HUES48 (cell line): ENCODE measurements around the gene TMEM53.

ENCODE experiments used
- H3K27ac ChIP-seq: one replicate; pipeline ENCODE4 v1.7.0; 2013; ENCODE audit warnings: low read depth, low read length, inconsistent platforms
- H3K27me3 ChIP-seq: 2 replicates; pipeline ENCODE4 v1.6.1; 2013; ENCODE audit warnings: mild to moderate bottlenecking, low read length; ENCODE audit not compliant: control insufficient read depth, insufficient read depth
- H3K36me3 ChIP-seq: 2 replicates; pipeline ENCODE4 v1.6.1; 2013; ENCODE audit warnings: low read length; ENCODE audit not compliant: control insufficient read depth, insufficient read depth
- H3K4me1 ChIP-seq: 2 replicates; pipeline ENCODE4 v1.6.1; 2013; ENCODE audit warnings: mild to moderate bottlenecking, low read length; ENCODE audit not compliant: control insufficient read depth, insufficient read depth
- H3K4me3 ChIP-seq: 2 replicates; pipeline ENCODE4 v1.5.1; 2013; ENCODE audit warnings: mild to moderate bottlenecking, low read depth, low read length
- H3K9ac ChIP-seq: 2 replicates; pipeline ENCODE4 v1.6.1; 2013; ENCODE audit warnings: mild to moderate bottlenecking, low read depth, low read length, moderate library complexity
- H3K9me3 ChIP-seq: 2 replicates; pipeline ENCODE4 v1.6.1; 2013; ENCODE audit warnings: low read length; ENCODE audit not compliant: control insufficient read depth, insufficient read depth

Gene TMEM53

DNA sequence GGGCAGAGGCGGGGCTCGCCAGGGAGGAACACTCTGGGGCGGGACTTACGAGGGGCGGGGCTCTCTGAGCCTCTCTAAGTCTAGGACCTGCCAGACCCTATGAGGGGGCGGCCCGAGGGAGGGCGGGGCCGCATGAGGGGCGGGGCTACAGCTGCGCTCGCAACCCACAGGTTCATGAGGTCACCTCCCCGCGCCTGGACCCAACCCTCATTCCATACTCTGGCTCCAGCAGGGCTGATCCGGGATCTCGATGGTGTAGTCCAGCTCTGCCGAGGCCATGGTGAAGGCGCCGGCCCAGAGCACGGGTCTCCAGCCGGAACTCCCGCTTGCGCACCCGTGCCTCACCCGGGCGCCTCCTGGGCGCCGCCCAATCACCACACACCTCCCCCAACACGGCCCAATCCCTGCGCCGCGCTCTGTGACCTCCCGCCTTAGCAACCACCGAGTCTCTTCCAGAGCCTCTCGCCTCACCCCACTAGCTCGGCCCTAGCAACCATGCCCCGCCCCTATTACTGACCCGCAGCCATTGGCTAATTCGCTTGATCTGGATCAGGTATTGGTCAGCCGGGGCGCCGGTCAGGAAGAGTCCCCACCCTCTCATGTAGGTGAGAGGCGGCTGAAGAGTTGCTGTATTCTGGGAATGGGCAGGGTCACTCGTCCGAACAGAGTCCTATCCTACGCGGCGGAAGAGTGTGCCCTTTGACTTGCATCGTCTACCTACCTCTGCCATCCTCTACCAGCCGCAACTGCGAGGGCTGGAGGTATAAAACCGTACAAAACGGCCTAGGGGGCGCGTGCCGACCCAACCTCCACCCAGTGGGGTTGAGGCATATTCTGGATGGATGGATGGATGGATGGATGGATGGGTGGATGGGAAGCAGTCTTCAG is at the start of gene TMEM53, which contains the start of gene ARMH1:
Gene TMEM53, minus strand, starts transcription at position 369 of the 888 bp plus-strand sequence. Its CDS starts 90 bp downstream, at position 279.
Gene ARMH1, plus strand, starts transcription at position 602 of the 888 bp plus-strand sequence. CDS start 14,984 bp downstream, outside the sequence.
- peak within 1 kb of the TSS; percentile 89 for H3K4me3 ChIP-seq
- no peaks in the 10 kb centered on the region for H3K9me3 ChIP-seq
- no peaks in the 10 kb centered on the region for H3K36me3 ChIP-seq
- peaks cover 15% of the 10 kb centered on the region for H3K4me1 ChIP-seq
- H3K27me3 ChIP-seq = no peaks in the 10 kb centered on the region
- peak within 1 kb of the TSS; percentile 93 for H3K27ac ChIP-seq
- peak within 1 kb of the TSS; percentile 66 for H3K9ac ChIP-seq

DNA sequence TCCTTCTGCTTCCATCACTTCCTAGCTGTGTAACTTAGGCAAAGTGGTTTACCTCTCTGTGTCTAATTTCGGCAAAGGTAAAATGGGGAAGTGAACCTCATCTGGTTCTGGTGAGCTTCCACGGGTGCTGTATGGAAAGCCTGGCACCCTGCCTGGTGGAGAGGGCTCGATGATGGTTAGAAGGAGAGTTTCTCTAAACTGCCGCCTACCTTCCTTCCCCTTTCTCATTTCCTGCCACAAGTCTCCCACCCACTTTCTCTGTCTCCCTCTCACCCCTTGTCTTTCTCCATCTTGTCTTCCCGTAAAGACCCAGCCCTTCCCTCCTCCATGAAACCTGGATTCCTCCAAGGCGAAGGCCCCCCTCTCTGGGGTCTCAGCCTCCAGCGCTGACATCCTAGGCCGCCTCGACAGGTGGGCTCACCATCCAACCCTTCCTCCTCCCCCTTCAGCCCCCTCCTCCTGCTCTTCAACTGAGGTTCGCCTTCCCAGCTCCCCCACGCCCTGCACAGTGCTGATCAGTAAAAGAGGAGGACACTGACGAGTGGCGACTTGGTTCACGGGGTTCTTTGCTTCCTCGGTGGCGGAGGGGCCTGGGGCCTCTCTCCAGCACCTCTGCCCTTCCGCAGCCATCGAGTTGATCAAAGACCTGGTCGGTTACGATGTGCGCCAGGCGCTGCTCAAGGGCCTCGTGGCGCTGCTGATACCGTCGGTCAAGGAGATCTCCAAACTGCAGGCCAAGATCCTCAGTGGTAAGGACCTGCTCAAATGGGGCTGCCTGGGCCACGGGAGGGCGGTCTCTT is 49.4 kb upstream of the TMEM53 start:
- no peaks in the 10 kb centered on the region for H3K36me3 ChIP-seq
- no peaks in the 10 kb centered on the region for H3K27me3 ChIP-seq
- H3K9ac ChIP-seq = no peak overlapping the region
- H3K27ac ChIP-seq = no peak overlapping the region
- no peaks in the 10 kb centered on the region for H3K4me1 ChIP-seq
- no peaks in the 10 kb centered on the region for H3K9me3 ChIP-seq
- H3K4me3 ChIP-seq = no peak overlapping the region

DNA sequence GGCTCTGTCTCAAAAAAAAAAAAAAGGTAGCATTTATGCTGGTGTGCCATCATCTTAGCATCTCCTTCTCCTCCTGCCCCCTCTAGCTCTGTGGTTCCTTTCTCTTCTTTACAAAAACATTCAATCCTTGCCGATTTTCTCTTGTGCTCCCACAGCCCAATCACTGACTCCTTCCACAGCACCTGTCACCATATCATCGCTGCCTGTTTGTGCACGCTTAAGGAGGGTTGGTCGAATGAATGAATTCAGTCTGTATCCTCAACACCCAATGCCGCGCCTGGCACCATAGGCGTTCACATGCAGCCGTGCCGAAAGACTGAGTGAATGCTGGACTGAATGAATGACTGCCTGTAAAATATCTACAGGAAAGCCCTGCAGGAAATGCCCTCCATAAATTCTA is 48.8 kb upstream of the TMEM53 start:
- H3K36me3 ChIP-seq = no peaks in the 10 kb centered on the region
- no peaks in the 10 kb centered on the region for H3K9me3 ChIP-seq
- H3K4me3 ChIP-seq = no peak overlapping the region
- no peak overlapping the region for H3K9ac ChIP-seq
- H3K4me1 ChIP-seq = no peaks in the 10 kb centered on the region
- H3K27me3 ChIP-seq = no peaks in the 10 kb centered on the region
- H3K27ac ChIP-seq = no peak overlapping the region

DNA sequence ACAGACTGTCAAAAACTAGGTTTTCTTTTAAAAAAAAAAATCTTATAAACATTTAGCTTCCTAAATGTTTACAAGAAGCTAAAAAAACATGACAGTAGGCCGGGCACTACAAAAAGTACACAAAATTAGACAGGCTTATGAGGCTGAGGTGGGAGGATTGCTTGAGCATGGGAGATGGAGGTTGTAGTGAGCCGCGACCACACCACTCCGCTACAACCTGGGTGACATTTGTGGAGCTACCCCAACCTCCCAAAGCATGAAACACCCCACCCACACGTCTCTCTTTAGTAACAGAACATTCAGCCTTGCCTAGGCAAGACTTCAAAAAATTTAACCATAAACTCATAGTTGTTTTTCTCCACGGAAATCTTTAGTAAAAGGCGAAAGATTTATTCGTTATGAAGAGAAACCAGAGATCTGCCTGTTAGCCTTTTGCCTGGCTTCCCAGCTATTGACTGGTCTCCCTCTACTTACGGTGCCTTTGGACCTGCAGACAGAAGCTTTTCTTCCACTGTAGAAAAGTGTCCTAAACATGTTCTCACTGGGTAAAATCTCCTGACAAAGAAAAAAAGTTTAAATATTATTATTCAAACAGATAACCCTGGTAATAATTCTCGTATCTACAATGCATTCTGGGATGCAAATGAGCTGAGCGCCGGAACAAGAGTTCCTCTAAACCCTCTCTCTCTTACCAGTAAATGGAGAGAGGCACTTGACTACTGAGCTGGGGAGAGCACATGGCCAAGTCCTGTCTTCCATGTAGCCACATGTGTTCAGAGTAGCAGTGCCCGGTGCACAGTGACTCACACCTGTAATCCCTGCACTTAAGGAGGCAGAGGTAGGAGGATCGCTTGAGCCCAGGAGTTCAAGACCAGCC is 47.4 kb upstream of the TMEM53 start:
- Histone ChIP-seq H3K27ac (peak overlapping the region; percentile 84), H3K9me3 (no peaks in the 10 kb centered on the region), H3K27me3 (no peaks in the 10 kb centered on the region), H3K36me3 (no peaks in the 10 kb centered on the region), H3K4me1 (no peaks in the 10 kb centered on the region), H3K9ac (peak overlapping the region; percentile 81), H3K4me3 (no peak overlapping the region)

DNA sequence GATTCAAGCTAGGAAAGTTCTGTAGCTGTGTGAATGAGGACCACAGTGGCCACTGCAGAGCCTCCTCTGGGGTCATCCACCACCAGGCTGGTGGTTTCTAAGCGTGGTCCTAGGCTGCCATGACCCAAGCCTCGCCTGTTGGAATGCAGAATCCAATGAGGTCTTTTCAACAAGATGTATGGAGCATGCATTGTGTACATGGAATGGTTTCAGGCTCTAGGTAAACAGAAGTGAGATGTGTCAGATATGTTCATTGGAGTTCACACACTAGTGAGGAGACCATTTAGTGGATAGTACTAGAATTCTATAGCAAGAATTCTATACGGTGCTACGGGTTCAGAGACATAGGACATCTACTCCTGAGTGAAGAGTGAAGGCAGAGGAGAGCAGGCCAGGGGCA is 46.0 kb upstream of the TMEM53 start:
- Histone ChIP-seq H3K27me3 (no peaks in the 10 kb centered on the region), H3K9ac (no peak overlapping the region), H3K4me3 (no peak overlapping the region), H3K9me3 (no peaks in the 10 kb centered on the region), H3K4me1 (0 out of 2 replicates have a peak, but pooled peaks cover under 1% of the 10 kb centered on the region), H3K27ac (no peak overlapping the region), H3K36me3 (no peaks in the 10 kb centered on the region)

DNA sequence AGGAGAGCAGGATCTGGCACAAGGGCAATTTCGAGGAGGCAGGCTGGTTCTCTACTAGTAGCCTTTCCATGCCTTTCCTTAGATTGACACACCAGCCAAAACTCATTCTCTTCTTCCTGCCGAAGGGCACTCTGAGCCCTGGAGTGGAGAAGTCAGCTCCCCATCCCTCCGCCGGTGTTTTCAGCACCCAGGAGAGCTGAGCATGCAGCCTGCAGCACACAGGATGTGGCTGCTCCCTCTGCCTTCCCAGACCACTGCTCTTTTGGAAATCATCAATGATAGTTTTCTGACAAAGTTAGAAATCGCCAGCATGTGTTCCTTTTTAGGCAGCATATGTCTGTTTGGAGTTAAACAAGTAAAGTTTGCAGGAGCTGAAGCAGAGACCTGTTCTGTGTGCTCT is 45.0 kb upstream of the TMEM53 start:
- Histone ChIP-seq H3K9ac (no peak overlapping the region), H3K27ac (no peak overlapping the region), H3K9me3 (no peaks in the 10 kb centered on the region), H3K4me1 (peaks cover 2% of the 10 kb centered on the region; the same call in 1 of the 2 replicates), H3K27me3 (no peaks in the 10 kb centered on the region), H3K36me3 (no peaks in the 10 kb centered on the region), H3K4me3 (no peak overlapping the region)

DNA sequence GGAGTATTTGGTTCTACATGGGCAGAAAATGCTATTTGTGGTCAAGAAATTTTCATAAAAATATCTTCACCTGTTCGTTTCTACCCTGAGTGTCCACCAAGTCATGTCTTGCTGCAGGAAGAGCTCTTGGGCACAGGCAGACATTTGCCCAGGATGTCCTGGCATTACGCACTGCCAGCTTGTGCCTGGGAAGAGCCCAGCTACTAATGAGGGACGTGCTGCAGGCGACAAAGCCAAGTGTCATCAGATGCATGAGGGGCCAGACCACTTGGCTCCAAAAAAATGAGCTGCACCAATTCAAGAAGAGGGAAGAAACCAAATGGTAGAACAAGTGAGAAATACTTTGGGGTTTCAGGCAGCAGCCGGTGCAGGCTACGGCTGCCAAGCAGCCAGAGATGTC is 43.8 kb upstream of the TMEM53 start:
- Histone ChIP-seq H3K4me3 (no peak overlapping the region), H3K27ac (no peak overlapping the region), H3K9ac (no peak overlapping the region), H3K36me3 (no peaks in the 10 kb centered on the region), H3K9me3 (no peaks in the 10 kb centered on the region), H3K27me3 (no peaks in the 10 kb centered on the region), H3K4me1 (peaks cover 2% of the 10 kb centered on the region; the same call in 1 of the 2 replicates)

DNA sequence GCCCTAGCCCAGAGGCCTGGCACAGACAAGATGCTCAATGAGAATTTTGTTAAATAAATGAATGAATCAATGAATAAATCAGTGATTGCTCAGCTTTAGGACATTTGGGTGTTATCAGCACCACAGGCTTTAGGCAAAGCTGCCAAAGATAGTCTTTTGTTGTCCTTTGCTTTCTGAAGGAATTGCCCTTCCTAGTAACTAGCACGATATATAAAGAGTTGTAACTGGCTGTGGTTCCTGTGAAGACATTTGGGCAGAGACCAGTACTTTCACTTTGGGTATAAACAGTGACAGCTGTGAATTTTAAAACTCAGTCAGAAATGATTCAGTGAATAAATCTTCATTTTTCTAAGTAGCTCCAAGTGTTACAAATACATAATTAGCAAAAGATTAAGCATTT is 43.4 kb upstream of the TMEM53 start:
- H3K36me3 ChIP-seq = no peaks in the 10 kb centered on the region
- peaks cover 2% of the 10 kb centered on the region; the same call in 1 of the 2 replicates for H3K4me1 ChIP-seq
- H3K4me3 ChIP-seq = no peak overlapping the region
- H3K27ac ChIP-seq = no peak overlapping the region
- no peak overlapping the region for H3K9ac ChIP-seq
- no peaks in the 10 kb centered on the region for H3K9me3 ChIP-seq
- H3K27me3 ChIP-seq = no peaks in the 10 kb centered on the region

DNA sequence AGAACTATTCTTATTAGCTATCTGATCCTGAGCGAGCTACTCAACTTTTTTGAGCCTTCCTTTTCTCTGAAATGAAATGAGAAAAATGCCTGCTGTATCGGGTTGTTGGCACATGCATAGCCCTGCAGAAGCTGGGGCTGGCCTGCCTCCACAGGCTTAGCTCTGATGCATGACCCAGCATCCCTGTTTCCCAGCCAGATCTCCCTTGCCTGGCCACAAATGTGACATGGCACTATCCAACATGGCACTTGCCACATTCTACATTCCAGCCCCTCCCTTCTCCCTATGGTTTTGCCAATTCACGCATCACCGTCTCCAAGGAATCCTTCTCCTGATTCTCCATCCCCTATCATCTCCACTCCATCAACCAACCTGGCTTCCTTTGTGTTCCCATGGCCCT is 42.9 kb upstream of the TMEM53 start:
- no peak overlapping the region for H3K9ac ChIP-seq
- H3K27ac ChIP-seq = no peak overlapping the region
- H3K9me3 ChIP-seq = no peaks in the 10 kb centered on the region
- no peaks in the 10 kb centered on the region for H3K36me3 ChIP-seq
- no peak overlapping the region for H3K4me3 ChIP-seq
- no peaks in the 10 kb centered on the region for H3K27me3 ChIP-seq
- peaks cover 2% of the 10 kb centered on the region; the same call in 1 of the 2 replicates for H3K4me1 ChIP-seq

DNA sequence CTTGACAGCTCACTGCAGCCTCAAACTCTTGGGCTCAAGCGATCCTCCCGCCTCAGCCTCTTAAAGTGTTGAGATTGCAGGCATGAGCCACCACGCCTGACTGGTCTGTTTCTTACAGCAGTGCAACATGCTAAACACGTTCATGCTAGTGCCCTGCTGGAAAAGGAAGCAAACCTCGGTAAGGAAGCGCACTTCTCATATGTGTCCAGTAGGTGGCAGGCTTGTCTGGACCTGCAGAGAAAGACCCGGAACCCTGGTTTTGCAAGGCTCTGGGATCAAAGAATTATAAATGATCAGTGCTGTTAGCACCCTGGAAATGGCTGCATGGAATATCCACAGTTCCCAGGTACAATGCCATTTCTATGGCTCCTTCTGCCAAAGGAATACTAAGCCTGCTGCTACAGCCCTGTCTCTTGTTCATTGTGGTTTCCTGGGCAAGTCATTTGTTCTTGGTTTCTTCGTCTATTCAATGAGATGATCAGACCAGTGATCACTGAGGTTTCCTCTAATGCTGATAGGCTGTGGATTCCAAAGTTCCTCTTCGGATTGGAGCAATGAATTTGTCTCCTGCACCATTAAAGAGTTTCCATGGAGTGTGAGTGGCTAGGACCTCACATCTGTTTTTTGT is 40.8 kb upstream of the TMEM53 start:
- Histone ChIP-seq H3K27me3 (no peaks in the 10 kb centered on the region), H3K27ac (no peak overlapping the region), H3K4me3 (no peak overlapping the region), H3K4me1 (peaks cover 2% of the 10 kb centered on the region; the same call in 1 of the 2 replicates), H3K9ac (no peak overlapping the region), H3K36me3 (no peaks in the 10 kb centered on the region), H3K9me3 (no peaks in the 10 kb centered on the region)
